Neural cell (in vitro differentiated cells): Measurements from ENCODE around the gene BABAM2. TPM values are rescaled to one million over a fixed set of nuclear protein-coding genes. Genes with fewer than 3 reads are reported as not detected.

Source experiments
- H2AFZ ChIP-seq: fragments of 200-600, 300-800 bp; sonication (generic), shearing (Covaris generic); 2 replicates; pipeline ENCODE4 v1.6.0; 2014; ENCODE audit warnings: low read depth, mild to moderate bottlenecking, antibody characterized with exemption, low read length, moderate library complexity
- H3F3A ChIP-seq: fragments of 200-600 bp; shearing (Covaris generic); 2 replicates; pipeline ENCODE4 v1.6.1; 2016; ENCODE audit warnings: mild to moderate bottlenecking, moderate library complexity, mixed read lengths, antibody characterized with exemption, low read length; ENCODE audit not compliant: insufficient read depth, poor library complexity, severe bottlenecking
- H3K27ac ChIP-seq: fragments of 200-600, 300-800 bp; sonication (generic), shearing (Covaris generic); 2 replicates; pipeline ENCODE4 v1.5.1; 2014; ENCODE audit warnings: mild to moderate bottlenecking, low read length, moderate library complexity
- H3K27me3 ChIP-seq: fragments of 300-800, 200-600 bp; sonication (generic), shearing (Covaris generic); 2 replicates; pipeline ENCODE4 v1.6.0; 2014; ENCODE audit warnings: mild to moderate bottlenecking, low read depth, low read length, moderate library complexity; ENCODE audit not compliant: insufficient read depth
- H3K36me3 ChIP-seq: fragments of 300-800, 200-600 bp; sonication (generic), shearing (Covaris generic); 2 replicates; pipeline ENCODE4 v1.5.1; 2014; ENCODE audit warnings: mild to moderate bottlenecking, antibody characterized with exemption, low read length, moderate library complexity; ENCODE audit not compliant: insufficient read depth
- H3K4me2 ChIP-seq: fragments of 300-800, 200-600 bp; sonication (generic), shearing (Covaris generic); 2 replicates; pipeline ENCODE4 v1.6.0; 2014; ENCODE audit warnings: mild to moderate bottlenecking, low read length
- H3K4me3 ChIP-seq: fragments of 300-800, 200-600 bp; sonication (generic), shearing (Covaris generic); 2 replicates; pipeline ENCODE4 v1.5.1; 2014; ENCODE audit warnings: mild to moderate bottlenecking, low read length, moderate library complexity
- H3K79me2 ChIP-seq: fragments of 200-600 bp; shearing (Covaris generic); replicated peaks from 2 replicates; pipeline ENCODE4 v1.6.0; 2014; ENCODE audit warnings: mild to moderate bottlenecking, low read length, moderate library complexity; ENCODE audit not compliant: insufficient read depth
- H3K9ac ChIP-seq: fragments of 300-800, 200-600 bp; sonication (generic), shearing (Covaris generic); 2 replicates; pipeline ENCODE4 v1.6.1; 2016; ENCODE audit warnings: mild to moderate bottlenecking, low read length, mixed read lengths
- H3K9me2 ChIP-seq: fragments of 200-600 bp; shearing (Covaris generic); 2 replicates; pipeline ENCODE4 v1.6.1; 2016; ENCODE audit warnings: mild to moderate bottlenecking, low read length, mixed read lengths; ENCODE audit not compliant: insufficient read depth
- H3K9me3 ChIP-seq: fragments of 200-600, 300-800 bp; sonication (generic), shearing (Covaris generic); 2 replicates; pipeline ENCODE4 v1.6.1; 2016; ENCODE audit warnings: mild to moderate bottlenecking, mixed run types, low read length, moderate library complexity, mixed read lengths
- H4K20me1 ChIP-seq: fragments of 200-600 bp; shearing (Covaris generic); 2 replicates; pipeline ENCODE4 v1.6.1; 2016; ENCODE audit warnings: mild to moderate bottlenecking, mixed run types; ENCODE audit not compliant: insufficient read depth
- EP300 ChIP-seq: fragments of 450-650 bp; conservative IDR thresholded peaks from 2 replicates; pipeline ENCODE4 v1.6.1; 2014; ENCODE audit warnings: antibody characterized with exemption, mild to moderate bottlenecking, moderate library complexity; ENCODE audit not compliant: poor library complexity, severe bottlenecking
- EZH2 ChIP-seq: fragments of 200-600, 300-800 bp; shearing (Covaris generic), sonication (generic); IDR thresholded peaks from 2 replicates; pipeline ENCODE4 v1.6.1; 2014; ENCODE audit warnings: antibody characterized with exemption, low read length, borderline replicate concordance, mild to moderate bottlenecking; ENCODE audit not compliant: insufficient read depth, poor library complexity, severe bottlenecking
- MXI1 ChIP-seq: fragments of 450-650 bp; conservative IDR thresholded peaks from 2 replicates; pipeline ENCODE4 v1.6.1; 2014; ENCODE audit warnings: antibody characterized with exemption, mild to moderate bottlenecking; ENCODE audit not compliant: poor library complexity, severe bottlenecking
- POLR2AphosphoS5 ChIP-seq: IDR thresholded peaks from 2 replicates; pipeline ENCODE4 v1.6.1; 2012
- RAD21 ChIP-seq: fragments of 450-650 bp; conservative IDR thresholded peaks from 2 replicates; pipeline ENCODE4 v1.6.1; 2014; ENCODE audit warnings: antibody characterized with exemption, mild to moderate bottlenecking, moderate library complexity
- REST ChIP-seq: IDR thresholded peaks from 2 replicates; pipeline ENCODE4 v1.6.1; 2012; ENCODE audit warnings: borderline replicate concordance
- SMC3 ChIP-seq: fragments of 450-650 bp; conservative IDR thresholded peaks from 2 replicates; pipeline ENCODE4 v1.6.1; 2014; ENCODE audit warnings: antibody characterized with exemption, mild to moderate bottlenecking, moderate library complexity; ENCODE audit not compliant: poor library complexity
- TAF1 ChIP-seq: IDR thresholded peaks from 2 replicates; pipeline ENCODE4 v1.6.1; 2012; ENCODE audit warnings: low read depth
- polyA plus RNA-seq: library from polyadenylated mRNA; depleted of rRNA; stranded (reverse); fragments of >200 nt; gene quantifications from 2 replicates; pipeline ENCODE4 v1.2.3, GENCODE V29; 2014
- TF ChIP-seq, protein P1 (sequence below): fragments of 450-650 bp; IDR thresholded peaks from 2 replicates; pipeline ENCODE4 v1.5.1; 2014; ENCODE audit warnings: antibody characterized with exemption, mild to moderate bottlenecking, moderate library complexity; ENCODE audit not compliant: poor library complexity, severe bottlenecking

BABAM2 gene
- polyA plus RNA-seq, 1 donor from 2014 or later: 15.3 TPM

GRCh38 chr2:28346587-28346986, 456.1 kb downstream of the BABAM2 start:
- no peaks in the 10 kb centered on the region for H3K9me3 ChIP-seq
- H3K27me3 ChIP-seq: no peaks in the 10 kb centered on the region
- no peak overlapping the region for H2AFZ ChIP-seq
- no peaks in the 10 kb centered on the region for H3K9me2 ChIP-seq
- no peaks in the 10 kb centered on the region for H4K20me1 ChIP-seq
- no peak overlapping the region for H3K4me2 ChIP-seq
- H3K36me3 ChIP-seq: no peaks in the 10 kb centered on the region
- no peaks in the 10 kb centered on the region for H3F3A ChIP-seq
- no peaks in the 10 kb centered on the region for H3K79me2 ChIP-seq
- H3K4me3 ChIP-seq: no peak overlapping the region
- TF ChIP-seq SMC3: no peak
- no peak for TF ChIP-seq RAD21
- TF ChIP-seq EP300: no peak
- TF ChIP-seq MXI1: no peak
- no peak for TF ChIP-seq EZH2
- TF ChIP-seq, protein P1, sequence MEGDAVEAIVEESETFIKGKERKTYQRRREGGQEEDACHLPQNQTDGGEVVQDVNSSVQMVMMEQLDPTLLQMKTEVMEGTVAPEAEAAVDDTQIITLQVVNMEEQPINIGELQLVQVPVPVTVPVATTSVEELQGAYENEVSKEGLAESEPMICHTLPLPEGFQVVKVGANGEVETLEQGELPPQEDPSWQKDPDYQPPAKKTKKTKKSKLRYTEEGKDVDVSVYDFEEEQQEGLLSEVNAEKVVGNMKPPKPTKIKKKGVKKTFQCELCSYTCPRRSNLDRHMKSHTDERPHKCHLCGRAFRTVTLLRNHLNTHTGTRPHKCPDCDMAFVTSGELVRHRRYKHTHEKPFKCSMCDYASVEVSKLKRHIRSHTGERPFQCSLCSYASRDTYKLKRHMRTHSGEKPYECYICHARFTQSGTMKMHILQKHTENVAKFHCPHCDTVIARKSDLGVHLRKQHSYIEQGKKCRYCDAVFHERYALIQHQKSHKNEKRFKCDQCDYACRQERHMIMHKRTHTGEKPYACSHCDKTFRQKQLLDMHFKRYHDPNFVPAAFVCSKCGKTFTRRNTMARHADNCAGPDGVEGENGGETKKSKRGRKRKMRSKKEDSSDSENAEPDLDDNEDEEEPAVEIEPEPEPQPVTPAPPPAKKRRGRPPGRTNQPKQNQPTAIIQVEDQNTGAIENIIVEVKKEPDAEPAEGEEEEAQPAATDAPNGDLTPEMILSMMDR: no peak
- TF ChIP-seq TAF1: no peak
- TF ChIP-seq POLR2AphosphoS5: no peak
- no peak for TF ChIP-seq REST
- no peak overlapping the region for H3K9ac ChIP-seq
- no peak overlapping the region for H3K27ac ChIP-seq

DNA sequence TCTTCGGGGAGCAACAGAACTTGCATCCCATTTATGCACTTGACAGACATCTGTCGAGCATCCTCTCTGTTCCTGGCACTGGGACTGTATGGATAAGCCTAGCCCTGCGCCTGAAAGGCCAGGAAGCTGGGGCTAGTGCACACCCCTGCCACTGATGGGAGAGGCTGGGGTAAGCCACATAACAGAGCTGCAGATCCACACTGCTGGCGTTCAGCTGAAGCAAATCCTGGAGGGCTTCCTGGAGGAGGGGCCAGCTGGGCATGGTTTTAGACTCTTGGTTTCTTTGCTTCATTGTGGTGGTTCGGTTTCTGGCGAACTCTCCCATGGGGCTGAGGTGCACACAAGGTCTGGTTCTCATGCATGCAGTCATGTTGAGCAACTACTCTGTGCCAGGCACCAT, 456.7 kb downstream of the BABAM2 start:
- Histone ChIP-seq H3K79me2 (no peaks in the 10 kb centered on the region), H3K9me3 (no peaks in the 10 kb centered on the region), H3K27me3 (no peaks in the 10 kb centered on the region), H2AFZ (no peak overlapping the region), H3K9me2 (no peaks in the 10 kb centered on the region), H3K4me2 (no peak overlapping the region), H3F3A (no peaks in the 10 kb centered on the region), H3K36me3 (no peaks in the 10 kb centered on the region), H4K20me1 (no peaks in the 10 kb centered on the region), H3K27ac (no peak overlapping the region), H3K4me3 (no peak overlapping the region), H3K9ac (no peak overlapping the region)
- TF ChIP-seq, protein P1: no peak
